Left ventricle myocardium superior (tissue), 1 donor: ENCODE data around the gene CTSL. TPM values are rescaled to one million over a fixed set of nuclear protein-coding genes. Genes with fewer than 3 reads are reported as not detected.

Source experiments
- ATAC-seq: fragments of 200-7000 bp; cut with Tn5 transposase; one replicate; pipeline ENCODE4 v1.9.1; 2020; ENCODE audit warnings: mild to moderate bottlenecking, moderate library complexity
- DNase-seq: peaks from one replicate; pipeline ENCODE4 v3.0.0-alpha.2; 2020
- intact Hi-C: fragments of 100-400 bp; cut with micrococcal nuclease; formaldehyde crosslinking; loops from one replicate; pipeline ENCODE4 v1.11.0; 2022
- total RNA-seq: library from RNA; stranded (reverse); fragmentation: NEBNext Ultra II Directional; extraction: Animal tissue kit (Norgen Biotek cat#: 25700); gene quantifications from one replicate; pipeline ENCODE4 v1.2.1, GENCODE V29; 2021
- donor health status: DM: no; HTN: yes; CAD: no; lungs with severe emphysema.

The CTSL gene
- total RNA-seq, 1 donor from 2014 or later = 135 TPM

DNA sequence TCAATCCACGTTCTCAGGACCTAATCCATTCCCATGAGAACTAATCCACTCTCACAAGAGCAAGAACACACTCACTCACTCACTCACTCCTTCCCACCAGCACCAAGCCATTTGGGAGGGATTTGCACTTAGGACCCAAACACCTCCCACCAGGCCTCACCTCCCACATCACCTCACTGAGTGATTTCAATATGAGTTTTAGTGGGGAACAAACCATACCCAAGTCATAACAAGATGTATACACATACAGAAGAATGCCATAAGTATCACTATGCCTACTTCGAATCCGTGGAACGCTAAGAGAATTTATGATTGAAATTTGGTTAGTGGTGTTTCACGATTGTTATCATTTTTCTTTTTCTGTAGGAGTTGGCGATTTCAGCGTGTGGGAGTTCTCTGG, 29.3 kb upstream of the CTSL start:
- DNase-seq = no peak
- intact Hi-C loops = no loop called here
- ATAC-seq = no peak

DNA sequence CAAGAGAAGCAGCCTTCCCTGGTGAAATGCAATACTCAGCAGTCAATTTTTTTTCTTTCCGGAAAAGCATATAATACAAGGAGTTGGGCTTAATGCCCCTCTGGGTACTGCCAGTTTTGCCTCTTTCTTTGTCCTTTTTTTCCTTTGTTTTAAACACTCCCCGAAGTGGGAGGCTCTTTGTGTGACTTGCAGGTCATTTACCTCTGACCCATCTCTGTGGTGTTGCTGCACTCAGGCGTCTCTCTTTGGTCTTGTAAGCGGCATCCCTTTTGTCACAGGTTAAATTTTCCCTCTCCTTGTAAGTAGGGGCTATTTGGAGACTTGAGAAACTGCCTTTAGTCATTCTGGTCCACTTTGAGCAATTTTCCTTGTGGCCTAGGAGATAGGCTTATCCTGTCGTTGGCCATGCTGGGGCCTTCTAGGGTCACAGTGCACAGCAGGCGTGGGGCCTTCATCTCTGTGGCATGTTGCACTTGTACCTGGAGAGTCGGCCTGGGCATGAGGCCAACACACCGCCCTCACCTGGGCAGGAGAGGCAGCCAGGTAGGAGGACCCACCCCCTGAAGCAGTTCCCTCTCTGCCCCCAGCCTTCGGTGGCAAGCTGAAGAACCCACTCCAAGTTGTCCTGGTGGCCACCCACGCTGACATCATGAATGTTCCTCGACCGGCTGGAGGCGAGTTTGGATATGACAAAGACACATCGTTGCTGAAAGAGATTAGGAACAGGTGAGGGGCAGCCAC, 27.7 kb upstream of the CTSL start:
- intact Hi-C loops = no loop called here
- no peak for ATAC-seq
- no peak for DNase-seq

GRCh38 chr9:87699835-87700234, 26.1 kb upstream of the CTSL start:
- ATAC-seq = no peak
- no peak for DNase-seq
- intact Hi-C loops = no loop called here

DNA sequence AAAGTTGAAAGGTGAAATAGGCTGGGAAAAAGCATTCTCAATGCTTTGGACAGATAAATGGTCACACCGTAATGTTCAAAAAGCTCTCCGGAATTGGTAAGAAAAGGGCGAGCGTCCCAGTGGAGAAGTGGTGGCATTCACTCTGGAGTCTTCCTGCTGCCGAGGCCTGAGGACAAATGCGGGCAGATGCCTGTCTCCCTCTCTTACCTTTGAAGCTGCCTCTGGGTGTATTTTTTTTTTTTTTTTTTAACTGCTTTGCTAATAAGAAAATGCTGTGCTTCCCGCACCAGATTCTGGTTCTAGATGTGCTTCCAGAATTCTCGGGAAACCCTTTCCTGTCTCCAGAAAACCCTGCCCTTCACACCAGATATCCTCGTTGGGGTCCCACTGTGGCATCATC, 24.4 kb upstream of the CTSL start:
- no peak for ATAC-seq
- no peak for DNase-seq
- intact Hi-C loops = no loop called here

- intact Hi-C loops = no loop called here
- DNase-seq (no peak), ATAC-seq (no peak)
These were observed 23.9 kb upstream of the CTSL start for GRCh38 chr9:87701931-87702421.

GRCh38 chr9:87702921-87703320, 23.0 kb upstream of the CTSL start:
- intact Hi-C loops = no loop called here
- DNase-seq (no peak), ATAC-seq (no peak)

DNA sequence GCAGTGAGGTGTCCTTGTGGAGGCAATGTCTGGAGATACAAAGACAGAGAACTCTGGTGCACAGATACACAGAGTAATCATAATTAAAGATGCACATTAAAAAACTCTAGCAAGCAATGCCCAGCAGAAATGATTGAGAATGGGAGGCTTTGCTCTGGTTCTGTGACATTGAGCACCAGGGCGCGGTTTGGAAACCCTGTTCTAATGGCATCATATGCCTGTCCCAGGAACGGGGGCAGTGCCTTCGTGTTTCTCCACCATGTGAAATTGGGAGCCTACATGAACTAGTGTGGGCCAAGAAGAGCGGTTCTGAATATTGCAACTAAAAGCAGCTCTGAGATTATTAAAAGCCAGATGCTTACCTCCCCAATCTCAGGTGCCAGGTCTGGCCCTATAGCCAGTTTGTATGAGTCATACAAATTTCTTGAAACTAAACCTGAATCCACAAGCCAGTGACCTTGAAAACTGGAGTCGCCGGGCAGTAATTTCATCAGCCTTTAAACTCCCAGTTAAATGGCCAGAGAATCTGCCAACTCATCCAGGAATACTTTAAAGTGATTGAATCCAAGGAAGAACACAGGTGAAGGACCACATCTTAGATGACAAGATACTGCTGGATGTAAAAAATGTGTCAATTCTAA, 22.2 kb upstream of the CTSL start:
- DNase-seq (no peak), ATAC-seq (no peak)
- intact Hi-C loops = no loop called here

DNA sequence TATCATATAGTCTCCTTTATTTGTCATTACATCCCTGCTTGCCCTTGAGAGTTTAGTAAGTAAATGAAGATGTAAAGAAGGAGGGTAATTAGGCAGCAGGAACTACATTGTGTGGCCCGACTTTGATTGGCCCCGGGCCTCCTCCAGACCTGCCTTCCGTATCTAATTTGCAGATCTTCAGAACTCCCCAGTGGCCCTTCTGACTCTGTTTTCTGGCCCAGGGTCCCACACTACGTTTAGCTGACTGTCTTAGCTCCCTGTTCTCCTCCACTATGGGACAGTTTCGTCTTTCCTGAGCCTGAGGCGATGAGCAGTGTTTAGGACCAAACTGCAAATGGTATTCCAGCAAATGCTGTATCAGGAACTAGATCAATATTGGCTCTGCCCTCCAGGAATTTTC, 21.6 kb upstream of the CTSL start:
- DNase-seq (no peak), ATAC-seq (no peak)
- intact Hi-C loops = no loop called here

- no peak for ATAC-seq
- intact Hi-C loops = no loop called here
- no peak for DNase-seq
These were observed 19.7 kb upstream of the CTSL start for GRCh38 chr9:87706066-87706739.

GRCh38 chr9:87707805-87708506, 18.0 kb upstream of the CTSL start:
- intact Hi-C loops = no loop called here
- no peak for ATAC-seq
- no peak for DNase-seq

- intact Hi-C loops = no loop called here
These were observed 17.4 kb upstream of the CTSL start for GRCh38 chr9:87708546-87708945.

DNA sequence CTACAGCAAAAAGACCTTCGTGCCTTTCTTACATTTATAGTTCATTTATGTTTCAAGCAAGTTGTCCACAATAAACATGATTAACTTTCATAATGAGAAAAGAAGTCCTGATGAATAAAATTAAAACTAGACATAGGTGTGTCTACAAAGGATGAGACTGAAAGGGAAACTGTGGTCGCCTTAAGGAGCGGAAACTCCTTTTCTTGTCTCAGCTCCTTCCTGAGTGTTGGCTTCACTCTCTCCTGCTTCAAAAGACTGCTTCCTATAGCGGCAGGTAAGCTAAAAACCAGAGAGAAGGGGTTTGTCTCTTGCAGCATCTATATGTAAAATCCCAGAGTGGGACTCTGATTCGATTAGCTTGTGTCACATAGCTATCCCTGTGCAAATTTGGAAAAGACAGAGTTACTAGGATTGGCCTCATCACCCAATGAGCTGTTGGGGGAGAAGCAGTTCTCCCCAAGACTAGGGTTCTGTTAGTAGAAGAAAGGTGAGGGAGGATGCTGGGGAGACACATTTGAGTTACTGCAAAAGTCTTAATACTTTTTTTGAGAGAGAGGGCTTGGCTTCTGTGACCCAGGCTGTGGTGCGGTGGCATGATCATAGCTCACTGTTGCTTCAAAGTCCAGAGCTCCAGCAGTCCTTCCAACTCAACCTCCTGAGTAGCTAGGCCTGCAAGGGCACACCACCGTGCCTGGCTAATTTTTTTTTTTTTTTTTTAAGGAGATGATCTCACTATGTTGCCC, 16.8 kb upstream of the CTSL start:
- intact Hi-C loops = no loop called here
- no peak for ATAC-seq
- no peak for DNase-seq

More at GRCh38 chr9:87708546-87708945, 17.4 kb upstream of the CTSL start:
- ATAC-seq (no peak), DNase-seq (no peak)

GRCh38 chr9:87710443-87710842, 15.5 kb upstream of the CTSL start:
- DNase-seq (no peak), ATAC-seq (no peak)
- intact Hi-C loops = no loop called here

- DNase-seq = no peak
- ATAC-seq = no peak
These were observed 13.8 kb upstream of the CTSL start for GRCh38 chr9:87711857-87712800.

GRCh38 chr9:87712801-87713277, 13.1 kb upstream of the CTSL start:
- intact Hi-C loops = no loop called here
- ATAC-seq (no peak), DNase-seq (no peak)

More at GRCh38 chr9:87711857-87712800, 13.8 kb upstream of the CTSL start:
- intact Hi-C loops = no loop called here

- intact Hi-C loops = no loop called here
- peak; percentile 85 for DNase-seq
- ATAC-seq = peak; percentile 93
These were observed 12.5 kb upstream of the CTSL start for GRCh38 chr9:87713278-87713987.

- peak; percentile 7 for ATAC-seq
- no peak for DNase-seq
- intact Hi-C loops = no loop called here
These were observed 12.0 kb upstream of the CTSL start for GRCh38 chr9:87713988-87714330.
